RPMI7951 (cell line): ENCODE results near the gene HHIPL2. TPM values are rescaled to one million over a fixed set of nuclear protein-coding genes. Genes with fewer than 3 reads are reported as not detected.
"Not testable (repeated sequence)": the region's sequence is repeated elsewhere in the genome, so short reads cannot be mapped to it uniquely, and the experiment has no call there.

Experiments
- DNase-seq: peaks from one replicate; pipeline ENCODE4 v3.0.0-alpha.2; 2012; ENCODE audit warnings: low read depth
- total RNA-seq: library from RNA; depleted of rRNA; stranded (reverse); fragments of >200 nt; shearing (Covaris generic); gene quantifications from 2 replicates; pipeline ENCODE4 v1.2.3, GENCODE V29; 2014; rRNA removed

Gene HHIPL2
- total RNA-seq, 1 experiment from 2014 or later: 1.4 TPM

DNA sequence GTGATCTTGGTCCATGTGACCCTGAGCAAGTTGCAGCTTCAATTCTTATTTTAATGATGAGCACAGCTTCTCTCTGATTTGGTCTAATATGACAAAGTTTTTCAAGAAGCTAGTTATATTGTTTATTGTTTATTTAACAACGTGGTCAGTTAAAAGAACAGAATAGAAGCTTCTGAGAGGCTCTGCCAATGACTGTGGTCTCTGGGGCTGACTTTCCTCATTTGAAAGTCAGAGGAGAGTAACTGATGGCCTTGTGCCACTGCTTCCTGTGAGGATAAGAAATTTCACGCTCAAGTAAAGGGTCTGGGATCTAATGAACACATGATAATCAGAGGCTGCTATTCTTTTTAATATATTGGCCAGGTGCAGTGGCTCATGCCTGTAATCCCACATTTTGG is 7.3 kb downstream of the HHIPL2 start:
- DNase-seq: no peak

DNA sequence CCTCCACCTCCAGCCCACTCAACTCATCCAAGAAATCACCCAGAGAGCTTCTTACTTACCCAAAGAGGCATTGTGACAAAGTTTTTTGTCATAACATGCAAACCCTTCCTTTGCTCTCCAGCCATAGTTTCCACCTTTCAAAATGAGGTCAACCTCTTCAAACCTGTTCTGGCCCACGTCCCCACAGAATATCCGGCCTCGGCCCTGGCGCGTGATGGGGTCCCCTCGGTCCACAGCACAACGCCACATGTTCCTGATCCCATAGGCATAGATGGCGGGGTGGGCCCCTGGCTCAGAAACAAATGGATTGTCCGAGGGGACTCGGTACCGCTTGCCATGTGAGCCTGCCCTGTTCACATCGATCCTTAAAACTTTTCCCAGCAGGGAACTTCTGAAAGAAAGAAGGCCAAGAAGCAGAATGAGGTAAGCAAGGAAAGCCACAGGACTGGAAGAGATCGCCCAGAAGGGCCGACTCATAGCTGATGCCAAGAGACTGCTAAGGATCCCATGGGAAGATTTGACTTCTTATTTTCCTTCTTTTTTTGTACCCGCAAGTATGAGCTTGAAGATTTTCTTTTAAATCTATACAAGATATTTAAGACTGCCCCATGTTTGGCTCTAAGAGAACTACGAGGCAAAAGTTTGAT is 7.8 kb downstream of the HHIPL2 start:
- DNase-seq: no peak

DNA sequence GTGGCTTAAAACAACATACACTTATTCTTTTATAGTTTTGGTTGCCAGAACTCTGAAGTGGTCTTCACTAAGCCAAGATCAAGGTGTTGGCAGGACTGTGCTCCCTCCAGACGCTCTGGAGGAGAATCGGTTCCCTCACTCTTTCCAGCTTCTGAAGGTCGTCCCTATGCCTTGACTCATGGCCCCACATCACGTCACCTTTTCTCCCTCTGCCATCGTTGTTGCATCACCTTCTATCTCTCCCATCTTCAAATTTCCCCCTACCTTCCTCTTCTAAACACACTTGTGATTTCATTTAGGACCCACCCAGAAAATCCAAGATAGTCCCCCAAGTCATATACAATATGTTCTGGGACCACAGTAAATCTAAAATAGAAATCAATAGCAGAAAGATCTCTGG is 12.4 kb downstream of the HHIPL2 start:
- no peak for DNase-seq

DNA sequence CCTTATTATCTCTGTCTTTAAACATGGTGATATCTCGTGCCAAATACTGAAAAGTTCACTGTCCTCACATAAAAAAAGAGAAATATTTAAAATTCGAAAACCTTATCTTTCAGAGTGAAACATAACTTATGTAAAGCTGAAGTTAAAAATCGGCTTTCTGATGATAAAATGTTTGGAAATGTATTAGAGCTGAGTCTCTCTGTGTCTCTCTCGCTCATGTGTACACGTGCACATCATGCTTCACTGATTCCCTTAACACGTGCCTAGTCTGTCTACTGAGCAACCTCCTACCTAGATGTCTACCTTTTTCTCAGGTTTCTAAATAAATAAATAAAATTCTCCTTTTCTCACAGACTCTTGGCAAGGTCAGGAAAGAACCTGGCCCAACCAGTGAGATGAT is 17.1 kb downstream of the HHIPL2 start:
- no peak for DNase-seq

DNA sequence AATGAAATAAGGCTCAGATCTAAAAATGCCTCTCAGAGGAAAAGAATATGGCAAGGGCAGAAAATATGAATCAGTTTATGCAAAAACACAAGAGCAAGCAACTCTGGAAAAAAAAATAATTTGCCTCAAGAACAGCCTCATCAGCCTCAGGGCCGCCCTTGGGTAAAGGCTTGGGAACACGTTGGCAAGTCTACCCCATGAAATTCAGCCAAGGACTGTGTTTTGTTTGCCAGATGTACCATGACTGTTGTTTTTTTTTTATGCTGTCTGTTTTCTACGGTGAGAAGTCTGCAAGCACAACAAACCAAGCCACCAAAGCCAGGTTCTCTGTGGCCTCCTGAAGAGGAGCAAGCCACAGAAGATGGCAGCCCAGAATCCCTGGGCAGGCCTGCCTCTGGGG is 18.0 kb downstream of the HHIPL2 start:
- DNase-seq: no peak

DNA sequence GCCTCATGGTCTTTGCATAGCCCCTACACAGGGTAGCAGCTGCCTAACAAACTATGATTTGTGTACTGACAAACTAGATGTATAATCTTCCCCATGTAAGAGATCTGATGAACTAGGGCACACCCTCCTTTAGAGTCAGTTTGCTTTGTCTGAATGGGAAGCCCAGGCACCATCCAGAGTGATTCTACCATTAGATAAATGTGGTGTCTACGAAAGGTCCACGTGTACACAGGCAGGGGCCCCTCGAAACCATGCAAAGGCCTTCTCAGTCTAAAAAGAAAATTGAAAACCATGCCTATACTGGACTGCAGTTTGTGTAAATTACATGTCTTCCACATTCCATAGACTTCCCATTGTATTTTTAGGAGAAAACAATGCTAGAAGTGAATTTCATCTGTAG is 18.7 kb downstream of the HHIPL2 start:
- no peak for DNase-seq

DNA sequence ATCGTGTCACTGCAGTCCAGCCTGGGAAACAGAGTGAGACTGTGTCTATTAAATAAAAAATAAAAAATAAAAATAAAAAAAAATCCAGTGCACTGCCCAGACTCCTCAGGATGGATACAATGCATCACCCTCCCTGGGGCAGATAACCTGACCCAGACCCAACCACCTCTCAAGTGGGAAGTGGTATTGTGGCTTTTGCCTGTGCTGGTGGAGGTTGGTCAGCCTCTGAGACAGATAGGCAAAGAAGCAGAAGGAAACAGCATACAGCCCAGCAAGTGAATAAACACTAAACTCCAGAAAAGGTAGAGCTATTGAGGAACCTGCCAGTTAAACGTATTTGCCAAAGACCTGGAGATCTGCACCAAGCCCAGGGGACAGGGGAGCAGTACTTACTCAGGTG is 22.0 kb downstream of the HHIPL2 start:
- no peak for DNase-seq

DNA sequence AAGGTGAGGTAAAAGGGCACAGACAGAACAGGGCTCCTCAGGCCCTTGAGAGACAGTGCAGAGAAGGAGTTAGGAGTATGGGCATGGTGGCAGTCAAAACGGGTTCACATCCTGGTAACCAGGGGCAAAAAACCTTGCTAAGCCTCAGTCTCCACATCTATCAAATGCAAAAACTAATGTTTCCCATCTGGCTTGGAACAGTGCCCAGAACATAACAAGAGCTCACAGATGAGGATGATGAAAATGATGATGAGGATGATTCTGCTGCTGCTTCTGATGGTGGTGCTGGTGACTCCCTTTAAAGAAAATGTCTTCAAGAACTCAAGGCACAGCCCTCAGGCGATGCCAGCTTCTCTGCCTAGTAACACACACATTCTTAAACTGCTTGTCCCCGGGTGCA is 24.1 kb downstream of the HHIPL2 start:
- DNase-seq: peak; percentile 29

DNA sequence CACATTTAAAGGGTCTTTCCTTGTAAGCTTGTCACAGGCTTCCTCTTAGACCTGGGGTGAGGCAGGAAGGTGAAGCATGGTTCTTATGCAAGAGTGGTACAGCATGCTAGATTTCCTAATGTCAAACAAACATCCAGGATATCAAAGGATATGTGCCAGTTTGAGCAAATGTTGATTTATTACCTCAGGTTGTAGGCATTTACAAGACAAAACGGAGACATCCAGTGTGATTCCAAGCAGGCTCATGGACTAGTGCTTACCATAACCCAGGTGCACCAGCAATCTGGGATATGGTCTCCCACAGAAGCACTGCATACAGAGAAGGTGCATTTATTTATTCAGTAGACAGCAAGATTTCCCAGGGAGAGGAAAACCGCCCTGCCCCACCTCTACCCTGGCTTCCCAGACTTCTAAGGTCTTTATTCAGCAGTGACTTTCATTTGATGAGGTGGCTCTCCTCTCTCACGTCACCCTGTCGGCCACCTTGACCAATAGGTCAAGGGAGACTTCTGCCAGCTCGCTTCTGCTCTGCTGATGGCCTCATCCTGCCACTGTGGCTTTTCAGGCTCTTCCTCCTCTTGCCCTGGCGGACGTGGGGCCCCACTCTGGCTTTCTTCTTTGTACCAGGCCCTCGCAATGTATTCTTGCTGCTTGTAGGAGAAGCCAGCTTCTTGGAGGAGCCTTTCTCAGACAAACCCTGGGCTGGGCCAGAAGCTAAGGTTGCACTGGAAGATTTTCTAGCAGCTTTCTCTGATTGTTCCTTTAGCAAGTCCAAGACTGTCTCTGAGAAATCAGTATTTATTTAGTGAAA is 25.6 kb downstream of the HHIPL2 start:
- DNase-seq: no peak

DNA sequence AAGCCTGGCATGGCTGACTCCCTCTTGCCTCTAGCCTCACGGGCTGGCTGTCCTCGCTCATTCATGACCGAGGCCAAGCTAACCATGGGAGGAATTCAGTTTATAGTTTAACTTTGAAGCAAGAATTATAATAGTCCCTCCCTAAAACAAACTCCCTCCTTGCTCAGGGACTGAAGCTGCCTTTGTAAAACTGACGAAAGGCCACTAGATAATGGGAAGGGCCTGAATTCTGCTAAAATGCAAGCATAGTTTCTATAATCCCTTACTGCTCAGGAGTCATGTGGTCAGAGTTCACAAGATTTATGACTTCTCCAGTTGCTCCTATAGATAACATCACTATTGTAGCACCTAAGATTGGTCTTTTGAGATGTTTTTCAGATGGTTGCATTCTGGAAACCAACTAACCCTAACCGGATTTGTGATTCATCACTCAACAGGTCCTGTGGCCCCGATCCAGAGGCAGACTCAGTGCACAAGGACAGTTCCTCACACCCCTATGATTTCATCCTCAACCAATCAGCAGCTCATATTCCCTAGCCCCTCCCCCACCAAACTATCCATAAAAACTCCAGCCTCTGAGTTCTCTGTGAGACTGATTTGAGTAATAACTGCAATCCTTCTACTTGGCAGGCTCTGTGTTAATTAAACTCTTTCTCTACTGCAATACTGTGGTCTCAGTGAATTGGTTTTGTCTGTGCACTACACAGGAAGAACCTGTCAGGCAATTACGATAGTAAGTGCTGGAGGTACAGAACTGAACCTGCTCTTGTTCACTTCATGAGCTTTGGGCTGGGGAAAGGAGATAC is 26.4 kb downstream of the HHIPL2 start:
- DNase-seq: peak; percentile 37

DNA sequence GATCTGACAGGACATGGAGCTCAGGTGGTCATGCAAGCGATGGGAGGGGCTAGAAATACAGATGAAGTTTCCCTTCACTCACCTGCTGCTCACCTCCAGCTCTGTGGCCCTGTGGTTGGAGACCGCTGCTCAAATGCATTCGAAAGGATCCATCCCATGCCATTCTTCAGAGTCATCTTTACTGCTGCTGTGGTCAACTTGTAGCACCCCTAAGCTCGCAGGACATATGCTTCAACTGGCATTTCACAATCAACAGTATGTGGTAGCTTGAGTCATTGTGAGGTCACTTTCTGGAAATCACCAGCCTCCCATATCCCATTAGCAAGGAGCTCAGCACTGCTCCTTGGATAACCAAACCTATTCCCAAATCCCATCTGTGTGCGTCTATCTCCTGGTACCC is 58.4 kb downstream of the HHIPL2 start:
- peak; percentile 83 for DNase-seq

DNA sequence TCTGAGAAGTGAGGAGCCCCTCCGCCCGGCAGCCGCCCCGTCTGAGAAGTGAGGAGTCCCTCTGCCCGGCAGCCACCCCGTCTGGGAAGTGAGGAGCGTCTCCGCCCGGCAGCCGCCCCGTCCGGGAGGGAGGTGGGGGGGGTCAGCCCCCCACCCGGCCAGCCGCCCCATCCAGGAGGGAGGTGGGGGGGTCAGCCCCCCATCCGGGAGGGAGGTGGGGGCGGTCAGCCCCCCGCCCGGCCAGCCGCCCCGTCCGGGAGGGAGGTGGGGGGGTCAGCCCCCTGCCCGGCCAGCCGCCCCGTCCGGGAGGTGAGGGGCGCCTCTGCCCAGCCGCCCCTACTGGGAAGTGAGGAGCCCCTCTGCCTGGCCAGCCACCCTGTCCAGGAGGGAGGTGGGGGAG is 60.1 kb downstream of the HHIPL2 start:
- not testable (repeated sequence) for DNase-seq

DNA sequence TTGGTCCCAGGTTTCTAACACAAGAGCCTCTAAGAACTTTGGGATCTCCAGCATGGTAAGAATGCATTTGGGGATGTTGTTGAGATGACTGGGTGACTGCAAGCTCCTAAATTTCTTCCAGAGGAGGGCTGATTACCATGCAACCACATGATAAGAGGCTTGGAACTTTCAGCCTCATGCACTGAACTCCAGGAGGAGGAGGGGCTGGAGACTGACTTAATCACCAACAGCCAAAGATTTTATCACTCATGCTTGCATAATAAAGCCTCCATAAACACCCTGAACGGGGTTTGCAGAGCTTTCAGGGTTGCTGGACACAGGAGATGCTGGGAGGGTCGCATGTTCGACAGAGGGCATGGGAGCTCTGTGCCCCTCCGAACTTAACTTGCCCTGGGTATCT is 63.9 kb downstream of the HHIPL2 start:
- DNase-seq: peak; percentile 66

DNA sequence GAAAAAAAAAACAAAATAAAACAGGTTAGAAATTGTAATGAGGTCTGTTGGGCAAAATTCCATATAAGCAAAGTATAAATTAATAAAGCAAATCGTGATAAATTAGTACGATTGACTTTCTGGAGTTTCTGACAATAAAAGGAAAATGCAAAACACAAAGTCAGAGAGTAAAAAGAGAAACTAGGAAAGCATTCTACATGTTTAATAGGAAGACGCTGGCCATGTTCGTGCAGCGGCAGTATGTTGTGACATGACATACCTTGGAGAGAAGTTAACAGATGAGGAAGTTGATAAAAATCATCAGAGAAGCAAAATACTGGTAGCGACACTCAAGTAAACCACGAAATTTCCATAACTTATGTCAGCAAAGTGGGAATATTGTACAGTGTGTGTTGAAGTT is 68.3 kb downstream of the HHIPL2 start:
- not testable (repeated sequence) for DNase-seq

DNA sequence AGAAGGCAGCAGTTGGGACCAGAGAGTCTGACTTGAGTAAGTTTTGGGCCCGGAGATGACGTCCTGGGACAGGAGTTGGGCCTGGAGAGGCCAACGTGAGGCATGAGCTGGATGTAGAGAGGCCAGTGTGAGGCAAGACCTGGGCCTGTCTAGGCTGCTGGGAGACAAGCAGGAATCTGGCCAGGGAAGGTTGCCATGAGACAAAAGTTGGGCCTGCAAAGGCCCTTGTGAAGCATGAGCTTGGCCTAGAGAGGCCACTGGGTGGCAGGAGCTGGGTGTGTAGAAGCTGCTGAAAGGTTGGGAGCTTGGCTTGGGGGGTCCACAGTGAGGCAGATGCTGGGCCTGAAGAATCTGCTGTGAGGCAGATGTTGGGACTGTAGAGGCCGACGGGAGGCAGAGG is 71.5 kb downstream of the HHIPL2 start:
- not testable (repeated sequence) for DNase-seq

DNA sequence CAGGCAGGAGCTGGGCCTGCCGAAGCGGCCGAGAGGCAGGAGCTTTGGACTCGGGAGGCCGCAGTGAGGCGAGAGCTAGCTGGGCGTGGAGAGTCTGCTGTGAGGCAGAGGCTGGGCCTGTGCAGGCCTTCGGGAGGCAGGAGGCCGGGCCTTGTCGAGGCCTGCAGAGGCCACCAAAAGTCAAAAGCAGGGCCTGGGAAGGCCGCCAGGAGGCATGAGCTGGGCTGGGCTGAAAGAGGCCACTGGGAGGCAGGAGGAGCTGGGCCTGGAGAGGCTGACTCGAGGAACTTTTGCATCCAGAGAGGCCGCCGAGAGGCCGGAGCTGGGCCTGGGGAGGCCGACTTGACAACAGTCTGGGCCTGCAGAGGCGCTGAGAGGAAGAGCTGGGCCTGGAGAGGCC is 74.2 kb downstream of the HHIPL2 start:
- not testable (repeated sequence) for DNase-seq

DNA sequence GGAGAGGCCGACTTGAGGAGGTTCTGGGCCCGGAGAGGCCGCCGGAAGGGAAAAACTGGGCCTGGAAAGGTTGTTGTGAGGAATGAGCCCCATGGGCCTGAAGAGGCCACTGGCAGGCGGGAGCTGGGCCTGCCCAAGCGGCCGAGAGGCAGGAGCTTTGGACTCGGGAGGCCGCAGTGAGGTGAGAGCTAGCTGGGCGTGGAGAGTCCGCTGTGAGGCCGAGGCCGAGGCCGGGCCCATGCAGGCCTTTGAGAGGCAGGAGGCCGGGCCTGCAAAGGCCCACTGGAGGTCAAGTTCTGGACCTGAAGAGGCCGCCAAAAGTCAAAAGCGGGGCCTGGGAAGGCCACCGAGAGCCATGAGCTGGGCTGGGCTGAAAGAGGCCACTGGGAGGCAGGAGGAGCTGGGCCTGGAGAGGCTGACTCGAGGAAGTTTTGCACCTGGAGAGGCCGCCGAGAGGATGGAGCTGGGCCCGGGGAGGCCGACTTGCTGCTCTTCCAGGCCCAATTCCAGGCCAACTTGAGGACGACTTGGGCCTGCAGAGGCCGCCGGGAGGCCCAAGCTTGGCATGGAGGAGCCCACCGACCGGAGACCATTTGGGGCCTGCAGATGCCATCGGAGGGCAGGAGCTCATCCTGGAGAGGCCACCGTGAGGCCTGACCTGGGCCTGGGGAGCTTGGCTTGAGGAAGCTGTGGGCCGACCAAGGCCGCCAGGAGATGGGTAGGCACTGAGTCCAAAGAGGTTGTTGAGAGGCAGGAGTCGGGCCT is 74.9 kb downstream of the HHIPL2 start:
- DNase-seq: not testable (repeated sequence)

Other genes with a start within 250 kb of the HHIPL2 start
- 15.7 and 17.4 TPM in 2 replicates for gene TAF1A, start 41.8 kb upstream of the HHIPL2 start, total RNA-seq
- 22.7 and 25.5 TPM in 2 replicates for gene MIA3, start 70.0 kb upstream of the HHIPL2 start, total RNA-seq
- 37.0 and 44.3 TPM in 2 replicates for gene AIDA, start 164.4 kb upstream of the HHIPL2 start, total RNA-seq
- gene BROX, start 164.5 kb upstream of the HHIPL2 start, total RNA-seq: 55.6 and 74.5 TPM in 2 replicates
- gene FAM177B, start 189.1 kb upstream of the HHIPL2 start, total RNA-seq: not detected in 2 replicates